Islet of Langerhans (tissue), 1 donor: Measurements from ENCODE around the gene ANK3.

Source experiments
- FAIRE-seq: peaks from one replicate; lab custom pipeline; 2011; peaks lifted over from hg19 to GRCh38; lab: Jason Lieb, UNC

ANK3 gene

GRCh38 chr10:60413306-60414012, 23.8 kb upstream of the ANK3 start:
- FAIRE-seq, result no peak

DNA sequence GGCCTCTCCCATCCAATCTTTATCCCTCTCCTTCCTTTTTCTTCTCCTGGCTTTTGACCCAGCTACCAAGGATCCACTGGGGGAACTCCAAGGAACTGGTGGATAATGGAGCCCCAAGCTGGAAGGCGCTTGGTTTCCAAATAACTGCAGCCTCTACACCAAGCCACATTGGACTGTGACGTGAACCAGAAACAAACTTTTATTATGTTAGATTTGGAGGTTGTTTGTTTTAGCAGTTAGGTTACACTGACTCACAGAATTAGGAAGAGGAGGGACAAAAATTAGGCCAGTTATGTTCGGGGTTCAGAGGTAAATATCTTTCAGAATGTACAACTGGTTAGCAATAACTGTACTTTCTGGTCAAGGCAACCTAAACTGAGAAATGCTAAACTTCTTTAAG, 21.3 kb upstream of the ANK3 start:
- no peak for FAIRE-seq

DNA sequence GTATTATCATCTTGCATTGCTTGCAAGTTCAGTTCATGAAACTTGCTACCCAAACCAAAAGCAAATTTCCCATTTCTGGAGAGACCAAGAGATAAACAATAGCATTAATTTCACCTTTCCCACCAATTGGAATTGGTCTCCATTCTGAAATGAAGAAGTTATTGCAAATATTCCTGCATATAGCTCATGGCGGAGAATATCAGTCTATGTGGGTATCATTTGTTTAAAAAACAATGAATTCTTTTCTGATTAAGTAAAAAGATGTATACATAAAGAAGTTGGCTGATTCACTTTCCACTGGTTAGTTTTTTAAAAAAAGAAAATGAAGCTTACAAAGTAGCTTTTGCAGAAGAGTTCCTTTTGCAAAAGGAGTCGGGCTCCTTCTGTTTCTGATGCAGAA, 19.5 kb upstream of the ANK3 start:
- FAIRE-seq, result no peak

- no peak for FAIRE-seq
These were observed 16.5 kb upstream of the ANK3 start for GRCh38 chr10:60406182-60406581.

- no peak for FAIRE-seq
These were observed 15.5 kb upstream of the ANK3 start for GRCh38 chr10:60405172-60405571.

GRCh38 chr10:60403168-60403873, 13.6 kb upstream of the ANK3 start:
- no peak for FAIRE-seq

DNA sequence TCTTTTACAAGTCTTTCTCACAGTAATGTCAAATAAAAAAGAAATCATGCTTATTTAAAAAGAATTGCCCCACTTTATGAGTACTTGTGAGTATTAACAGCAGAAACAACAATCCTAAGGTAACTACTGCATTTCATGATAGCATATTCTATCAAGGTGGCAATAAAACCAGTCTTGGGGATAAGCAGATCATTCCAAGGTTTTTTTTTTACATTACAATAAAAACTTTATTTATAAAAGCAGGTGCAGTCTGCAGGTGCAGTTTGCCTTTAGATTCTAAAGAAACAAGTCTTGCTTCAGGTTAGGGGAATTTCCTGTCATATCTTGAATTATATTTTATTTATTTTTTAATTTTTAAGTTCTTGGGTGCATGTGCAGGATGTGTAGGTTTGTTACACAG, 10.7 kb upstream of the ANK3 start:
- FAIRE-seq, result no peak

- FAIRE-seq, result no peak
These were observed 9.7 kb upstream of the ANK3 start for GRCh38 chr10:60399328-60399727.

- FAIRE-seq, result no peak
These were observed 8.1 kb upstream of the ANK3 start for GRCh38 chr10:60397792-60398191.

DNA sequence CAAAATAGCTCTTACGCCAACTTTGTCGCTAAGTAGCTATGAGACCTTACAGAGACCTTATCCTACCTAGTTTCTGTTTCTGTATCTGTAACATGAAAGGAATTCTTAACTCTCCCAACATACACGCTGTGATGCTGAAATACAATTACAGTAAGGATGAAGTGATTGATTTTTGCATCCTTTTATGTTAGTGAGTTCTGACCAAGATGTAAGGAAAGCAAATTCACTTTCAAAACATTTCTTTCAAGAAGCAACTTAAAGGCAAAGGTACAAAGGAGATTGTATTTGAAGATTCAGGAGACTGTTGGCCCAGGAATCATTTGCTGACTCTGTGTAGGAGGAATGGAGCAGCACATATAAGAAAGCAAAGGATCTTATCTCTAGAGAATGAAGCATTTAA, 7.1 kb upstream of the ANK3 start:
- peak; percentile 51 for FAIRE-seq

DNA sequence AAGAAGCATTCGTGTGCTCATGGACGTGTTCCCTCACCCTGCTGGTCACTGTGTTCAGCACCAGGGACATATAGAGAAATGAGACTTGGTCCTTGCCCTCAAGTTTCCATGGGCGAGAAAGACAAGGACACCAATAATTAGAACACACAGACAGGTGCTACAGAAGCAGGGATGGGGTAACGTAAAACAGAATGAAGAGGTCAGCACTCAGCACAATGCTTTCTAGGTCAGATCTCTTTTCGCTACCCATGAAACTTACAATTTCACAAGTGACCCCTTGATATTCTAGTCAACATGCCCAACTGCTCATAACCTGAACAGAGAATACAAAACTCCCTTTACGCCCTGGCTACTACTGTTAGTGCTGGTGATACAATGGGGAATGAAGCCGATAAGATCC, 6.0 kb upstream of the ANK3 start:
- FAIRE-seq, result no peak

DNA sequence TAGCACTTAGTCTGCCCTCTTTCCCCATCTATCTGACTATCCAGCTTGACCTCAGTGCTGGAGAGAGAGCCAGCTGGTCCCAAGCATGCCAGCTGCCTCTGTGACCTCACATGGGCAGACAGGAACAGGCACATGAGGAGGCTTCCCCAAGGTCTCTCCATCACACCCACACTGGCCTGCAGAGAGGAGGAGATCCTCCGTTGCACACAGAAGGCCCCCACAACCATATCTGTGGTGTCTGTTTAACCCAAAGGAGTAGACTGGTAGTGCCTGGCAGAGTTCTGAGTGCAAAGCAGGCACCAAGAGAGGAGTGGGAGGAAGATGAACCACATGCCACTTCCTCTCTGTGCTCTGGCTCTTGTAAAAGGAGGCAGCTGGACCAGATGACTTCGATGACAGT, 4.8 kb upstream of the ANK3 start:
- FAIRE-seq, result no peak

GRCh38 chr10:60390224-60390626, 550 bp upstream of the ANK3 start:
- FAIRE-seq, result no peak

GRCh38 chr10:60388709-60389301, 870 bp downstream of the ANK3 start:
- no peak for FAIRE-seq

DNA sequence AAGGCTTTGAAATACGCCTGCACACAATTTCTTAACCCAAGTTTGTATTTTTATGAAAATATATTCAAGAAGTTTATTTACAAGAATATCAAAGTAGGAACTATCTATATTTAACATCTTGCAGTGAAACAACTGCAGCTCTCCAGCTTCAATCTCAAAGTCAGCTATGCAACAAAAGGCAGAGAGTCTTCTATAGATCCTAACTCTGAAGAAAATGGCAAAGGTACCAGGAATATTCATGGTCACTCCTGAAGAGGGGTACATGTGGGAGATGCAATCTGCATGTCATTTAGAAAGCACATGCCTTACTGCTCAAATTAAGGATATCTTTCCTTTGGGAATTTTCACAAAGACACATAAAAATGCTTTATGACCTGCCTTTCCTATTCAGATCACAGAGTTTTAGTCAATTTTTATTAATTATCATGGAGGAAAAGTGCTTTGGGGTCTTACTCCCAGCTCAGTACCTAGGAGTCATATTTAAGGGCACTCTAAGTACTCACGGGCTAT, 1.5 kb downstream of the ANK3 start:
- no peak for FAIRE-seq

GRCh38 chr10:60387531-60387930, 2.1 kb downstream of the ANK3 start:
- FAIRE-seq, result no peak

- no peak for FAIRE-seq
These were observed 4.3 kb downstream of the ANK3 start for GRCh38 chr10:60385399-60385738.

GRCh38 chr10:60384708-60385398, 4.8 kb downstream of the ANK3 start:
- FAIRE-seq, result no peak

DNA sequence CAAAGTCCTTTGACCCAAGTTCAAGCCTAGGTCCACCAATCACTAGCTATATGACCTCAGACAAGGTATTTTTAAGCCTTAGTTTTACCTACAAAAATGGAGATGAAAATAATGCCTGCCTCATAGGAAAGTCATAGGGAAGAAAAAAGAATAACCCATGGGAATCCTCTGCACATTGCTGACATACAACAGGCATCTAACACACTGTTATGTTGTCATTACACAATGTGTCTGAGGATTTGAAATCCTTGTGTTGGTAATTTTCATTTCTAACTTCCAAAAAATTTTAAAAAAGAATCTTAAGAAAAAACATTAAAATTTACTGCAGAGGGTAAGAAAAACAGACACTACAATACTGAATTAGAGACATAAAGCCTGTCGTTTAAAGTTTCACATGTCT, 5.7 kb downstream of the ANK3 start:
- no peak for FAIRE-seq

- no peak for FAIRE-seq
These were observed 6.6 kb downstream of the ANK3 start for GRCh38 chr10:60382946-60383681.

- no peak for FAIRE-seq
These were observed 8.9 kb downstream of the ANK3 start for GRCh38 chr10:60380781-60381180.

GRCh38 chr10:60377955-60378354, 11.7 kb downstream of the ANK3 start:
- no peak for FAIRE-seq

GRCh38 chr10:60377042-60377352, 12.7 kb downstream of the ANK3 start:
- FAIRE-seq, result no peak
